ENCODE data around the gene RALGPS2.

DNA sequence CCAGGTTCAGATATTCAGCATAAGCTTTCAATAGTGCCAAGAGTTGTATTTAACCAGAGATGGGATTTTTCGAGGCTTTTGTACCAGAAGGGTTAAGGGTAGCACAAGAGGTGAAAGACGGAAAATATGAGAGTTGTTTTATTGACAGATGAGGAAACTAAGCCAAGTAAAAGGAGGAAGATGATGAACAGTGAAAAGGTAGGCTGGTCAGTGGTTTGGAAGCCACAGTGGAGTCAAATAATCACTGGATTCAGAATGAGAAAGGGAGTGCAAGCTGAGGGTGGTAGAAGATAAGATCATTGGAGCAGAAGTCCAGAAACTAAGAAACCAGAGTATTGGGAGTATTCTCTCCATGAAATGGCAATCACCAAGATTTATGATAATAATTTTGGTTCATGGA is 100.1 kb downstream of the RALGPS2 start:
- TF ChIP-seq, protein P1, sequence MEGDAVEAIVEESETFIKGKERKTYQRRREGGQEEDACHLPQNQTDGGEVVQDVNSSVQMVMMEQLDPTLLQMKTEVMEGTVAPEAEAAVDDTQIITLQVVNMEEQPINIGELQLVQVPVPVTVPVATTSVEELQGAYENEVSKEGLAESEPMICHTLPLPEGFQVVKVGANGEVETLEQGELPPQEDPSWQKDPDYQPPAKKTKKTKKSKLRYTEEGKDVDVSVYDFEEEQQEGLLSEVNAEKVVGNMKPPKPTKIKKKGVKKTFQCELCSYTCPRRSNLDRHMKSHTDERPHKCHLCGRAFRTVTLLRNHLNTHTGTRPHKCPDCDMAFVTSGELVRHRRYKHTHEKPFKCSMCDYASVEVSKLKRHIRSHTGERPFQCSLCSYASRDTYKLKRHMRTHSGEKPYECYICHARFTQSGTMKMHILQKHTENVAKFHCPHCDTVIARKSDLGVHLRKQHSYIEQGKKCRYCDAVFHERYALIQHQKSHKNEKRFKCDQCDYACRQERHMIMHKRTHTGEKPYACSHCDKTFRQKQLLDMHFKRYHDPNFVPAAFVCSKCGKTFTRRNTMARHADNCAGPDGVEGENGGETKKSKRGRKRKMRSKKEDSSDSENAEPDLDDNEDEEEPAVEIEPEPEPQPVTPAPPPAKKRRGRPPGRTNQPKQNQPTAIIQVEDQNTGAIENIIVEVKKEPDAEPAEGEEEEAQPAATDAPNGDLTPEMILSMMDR (IDR thresholded peaks at IDR 0.05; ENCODE audit: low read depth, low read length): no peak
- no peak for TF ChIP-seq EZH2phosphoT487 (IDR thresholded peaks at IDR 0.05; ENCODE audit: low read depth)

All from OCI-LY3 (cell line).